Sciatic nerve (tissue), 2 donors: ENCODE results near the gene WWC1. TPM values are rescaled to one million over a fixed set of nuclear protein-coding genes. Genes with fewer than 3 reads are reported as not detected.

Experiments used
- ATAC-seq: fragments of 200-7000 bp; cut with Tn5 transposase; one replicate; pipeline ENCODE4 v1.9.1; 2020; ENCODE audit warnings: mild to moderate bottlenecking, moderate library complexity
- DNase-seq: peaks from one replicate; pipeline ENCODE4 v3.0.0-alpha.2; 2020; ENCODE audit warnings: low spot score
- intact Hi-C: fragments of 100-400 bp; cut with DNase I; formaldehyde crosslinking; loops from one replicate; pipeline ENCODE4 v1.14.2; 2022
- total RNA-seq: library from RNA; stranded (reverse); fragmentation: NEBNext Ultra II Directional; extraction: Animal tissue kit (Norgen Biotek cat#: 25700); gene quantifications from one replicate; pipeline ENCODE4 v1.2.1, GENCODE V29; 2021
- donor health status: DM: no; HTN: no; CAD: no.
- donor health status: DM: no; HTN: no; CAD: no.

WWC1 gene
- total RNA-seq, 1 donor from 2014 or later = 2.1 TPM

GRCh38 chr5:168353216-168353957 lies 61.9 kb downstream of the WWC1 start:
- no peak for DNase-seq
- intact Hi-C loops = no loop called here

GRCh38 chr5:168354397-168354796 lies 63.0 kb downstream of the WWC1 start:
- DNase-seq = no peak
- no peak for ATAC-seq
- intact Hi-C loops = no loop called here

More at GRCh38 chr5:168353216-168353957, 61.9 kb downstream of the WWC1 start:
- peak; percentile 62 for ATAC-seq

GRCh38 chr5:168356171-168356570 lies 64.7 kb downstream of the WWC1 start:
- ATAC-seq (no peak), DNase-seq (no peak)
- intact Hi-C loops = no loop called here

- DNase-seq (no peak), ATAC-seq (no peak)
- intact Hi-C loops = no loop called here
These were observed 65.1 kb downstream of the WWC1 start for GRCh38 chr5:168356592-168356991.

- ATAC-seq (no peak), DNase-seq (no peak)
- intact Hi-C loops = no loop called here
These were observed 66.4 kb downstream of the WWC1 start for GRCh38 chr5:168357876-168358275.

- DNase-seq (no peak), ATAC-seq (no peak)
- intact Hi-C loops = no loop called here
These were observed 68.5 kb downstream of the WWC1 start for GRCh38 chr5:168359820-168360460.

- no peak for ATAC-seq
- DNase-seq = no peak
- intact Hi-C loops = no loop called here
These were observed 69.3 kb downstream of the WWC1 start for GRCh38 chr5:168360521-168361285.

GRCh38 chr5:168362097-168362885 lies 70.8 kb downstream of the WWC1 start:
- ATAC-seq (no peak), DNase-seq (no peak)
- intact Hi-C loops = no loop called here

- intact Hi-C loops = no loop called here
- DNase-seq = no peak
- ATAC-seq = no peak
These were observed 72.8 kb downstream of the WWC1 start for GRCh38 chr5:168364151-168364661.

GRCh38 chr5:168364750-168365550 lies 73.5 kb downstream of the WWC1 start:
- peak; percentile 57 for ATAC-seq
- intact Hi-C loops = no loop called here
- DNase-seq = no peak

GRCh38 chr5:168365581-168366081 lies 74.2 kb downstream of the WWC1 start:
- intact Hi-C loops = no loop called here
- ATAC-seq (peak; percentile 51), DNase-seq (no peak)

GRCh38 chr5:168366116-168366515 lies 74.7 kb downstream of the WWC1 start:
- ATAC-seq (no peak), DNase-seq (no peak)
- intact Hi-C loops = no loop called here

- DNase-seq (no peak), ATAC-seq (no peak)
- intact Hi-C loops = no loop called here
These were observed 77.4 kb downstream of the WWC1 start for GRCh38 chr5:168368854-168369253.

- DNase-seq (no peak), ATAC-seq (no peak)
- intact Hi-C loops = no loop called here
These were observed 79.4 kb downstream of the WWC1 start for GRCh38 chr5:168370831-168371230.

GRCh38 chr5:168372356-168372946 lies 81.0 kb downstream of the WWC1 start:
- DNase-seq (no peak), ATAC-seq (no peak)
- intact Hi-C loops = no loop called here

GRCh38 chr5:168374532-168374931 lies 83.1 kb downstream of the WWC1 start:
- ATAC-seq (no peak), DNase-seq (no peak)
- intact Hi-C loops = no loop called here

GRCh38 chr5:168375214-168375613 lies 83.8 kb downstream of the WWC1 start:
- ATAC-seq (no peak), DNase-seq (no peak)
- intact Hi-C loops = no loop called here

- intact Hi-C loops = no loop called here
- no peak for ATAC-seq
- no peak for DNase-seq
These were observed 86.1 kb downstream of the WWC1 start for GRCh38 chr5:168377525-168377924.
